Smooth muscle cell (in vitro differentiated cells): Measurements from ENCODE around the gene RNASE1. TPM values are rescaled to one million over a fixed set of nuclear protein-coding genes. Genes with fewer than 3 reads are reported as not detected.

Experiments used
- DNase-seq: peaks from one replicate; lab custom pipeline; 2025; ENCODE audit not compliant: unreplicated experiment; lab: John Stamatoyannopoulos, UW
- H2AFZ ChIP-seq: fragments of 200-600 bp; sonication (generic); 2 replicates; pipeline ENCODE4 v1.6.0; 2016; ENCODE audit warnings: antibody characterized with exemption, low read depth, mild to moderate bottlenecking
- H3F3A ChIP-seq: fragments of 200-600 bp; sonication (generic); 2 replicates; pipeline ENCODE4 v1.6.0; 2017; ENCODE audit warnings: antibody characterized with exemption, low read depth
- H3K27ac ChIP-seq: fragments of 200-600 bp; sonication (generic); 2 replicates; pipeline ENCODE4 v1.5.1; 2016; ENCODE audit warnings: low read depth, mild to moderate bottlenecking
- H3K27me3 ChIP-seq: fragments of 200-600 bp; sonication (generic); 2 replicates; pipeline ENCODE4 v1.6.1; 2016; ENCODE audit warnings: low read depth, mild to moderate bottlenecking
- H3K36me3 ChIP-seq: fragments of 200-600 bp; sonication (generic); 2 replicates; pipeline ENCODE4 v1.5.1; 2016; ENCODE audit warnings: low read depth
- H3K4me1 ChIP-seq: fragments of 200-600 bp; sonication (generic); 2 replicates; pipeline ENCODE4 v1.5.1; 2016; ENCODE audit warnings: low read depth
- H3K4me2 ChIP-seq: fragments of 200-600 bp; sonication (generic); 2 replicates; pipeline ENCODE4 v1.6.0; 2016; ENCODE audit warnings: mild to moderate bottlenecking
- H3K4me3 ChIP-seq: fragments of 200-600 bp; sonication (generic); 2 replicates; pipeline ENCODE4 v1.5.1; 2016; ENCODE audit warnings: mild to moderate bottlenecking
- H3K79me2 ChIP-seq: fragments of 200-600 bp; sonication (generic); 2 replicates; pipeline ENCODE4 v1.6.0; 2016; ENCODE audit warnings: low read depth, mild to moderate bottlenecking
- H3K9ac ChIP-seq: fragments of 200-600 bp; sonication (generic); 2 replicates; pipeline ENCODE4 v1.6.0; 2016; ENCODE audit warnings: low read depth
- H3K9me3 ChIP-seq: fragments of 200-600 bp; sonication (generic); replicated peaks from 2 replicates; pipeline ENCODE4 v1.5.1; 2016; ENCODE audit warnings: low read depth
- H4K20me1 ChIP-seq: fragments of 200-600 bp; sonication (generic); 2 replicates; pipeline ENCODE4 v1.6.0; 2016; ENCODE audit warnings: low read depth
- WGBS: methylation state at CpG from one replicate; pipeline ENCODE4 v1.1.7; 2016; ENCODE audit warnings: low lambda C conversion rate; 5-methylcytosine and 5-hydroxymethylcytosine counted together
- polyA plus RNA-seq: library from polyadenylated mRNA; unstranded; fragments of >200 nt; fragmentation: Nextera tagmentation; extraction: Ambion mirVana; gene quantifications from 2 replicates; pipeline ENCODE4 v1.2.1, GENCODE V29; 2016
- total RNA-seq: library from RNA; depleted of rRNA; stranded (reverse); fragments of >200 nt; gene quantifications from 2 replicates; pipeline ENCODE4 v1.2.3, GENCODE V29; 2014
- TF ChIP-seq, protein P1 (sequence below): fragments of 200-600 bp; sonication (generic); IDR thresholded peaks from 2 replicates; pipeline ENCODE4 v1.5.1; 2017; ENCODE audit warnings: borderline replicate concordance, mild to moderate bottlenecking, antibody characterized with exemption; ENCODE audit not compliant: insufficient read depth, poor library complexity, severe bottlenecking

RNASE1 gene
- total and polyA plus RNA-seq, 2 experiments from 2014 or later, result 4.0 to 6.9 TPM

- DNase-seq, result no peak
- 92% methylated on average over 1 of the region's 1 CpG for WGBS
- H3K9me3 ChIP-seq, result no peaks in the 10 kb centered on the region
- H4K20me1 ChIP-seq, result no peaks in the 10 kb centered on the region
- H3K27ac ChIP-seq, result no peak overlapping the region
- H3F3A ChIP-seq, result peaks cover 5% of the 10 kb centered on the region
- H3K4me2 ChIP-seq, result no peak overlapping the region
- H2AFZ ChIP-seq, result no peak overlapping the region
- no peaks in the 10 kb centered on the region for H3K27me3 ChIP-seq
- no peaks in the 10 kb centered on the region for H3K36me3 ChIP-seq
- H3K79me2 ChIP-seq, result no peaks in the 10 kb centered on the region
- H3K4me3 ChIP-seq, result no peak overlapping the region
- peaks cover 13% of the 10 kb centered on the region for H3K4me1 ChIP-seq
- TF ChIP-seq, protein P1, sequence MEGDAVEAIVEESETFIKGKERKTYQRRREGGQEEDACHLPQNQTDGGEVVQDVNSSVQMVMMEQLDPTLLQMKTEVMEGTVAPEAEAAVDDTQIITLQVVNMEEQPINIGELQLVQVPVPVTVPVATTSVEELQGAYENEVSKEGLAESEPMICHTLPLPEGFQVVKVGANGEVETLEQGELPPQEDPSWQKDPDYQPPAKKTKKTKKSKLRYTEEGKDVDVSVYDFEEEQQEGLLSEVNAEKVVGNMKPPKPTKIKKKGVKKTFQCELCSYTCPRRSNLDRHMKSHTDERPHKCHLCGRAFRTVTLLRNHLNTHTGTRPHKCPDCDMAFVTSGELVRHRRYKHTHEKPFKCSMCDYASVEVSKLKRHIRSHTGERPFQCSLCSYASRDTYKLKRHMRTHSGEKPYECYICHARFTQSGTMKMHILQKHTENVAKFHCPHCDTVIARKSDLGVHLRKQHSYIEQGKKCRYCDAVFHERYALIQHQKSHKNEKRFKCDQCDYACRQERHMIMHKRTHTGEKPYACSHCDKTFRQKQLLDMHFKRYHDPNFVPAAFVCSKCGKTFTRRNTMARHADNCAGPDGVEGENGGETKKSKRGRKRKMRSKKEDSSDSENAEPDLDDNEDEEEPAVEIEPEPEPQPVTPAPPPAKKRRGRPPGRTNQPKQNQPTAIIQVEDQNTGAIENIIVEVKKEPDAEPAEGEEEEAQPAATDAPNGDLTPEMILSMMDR, result no peak
- H3K9ac ChIP-seq, result no peak overlapping the region
These were observed 5.5 kb downstream of the RNASE1 start for GRCh38 chr14:20797164-20797563.

DNA sequence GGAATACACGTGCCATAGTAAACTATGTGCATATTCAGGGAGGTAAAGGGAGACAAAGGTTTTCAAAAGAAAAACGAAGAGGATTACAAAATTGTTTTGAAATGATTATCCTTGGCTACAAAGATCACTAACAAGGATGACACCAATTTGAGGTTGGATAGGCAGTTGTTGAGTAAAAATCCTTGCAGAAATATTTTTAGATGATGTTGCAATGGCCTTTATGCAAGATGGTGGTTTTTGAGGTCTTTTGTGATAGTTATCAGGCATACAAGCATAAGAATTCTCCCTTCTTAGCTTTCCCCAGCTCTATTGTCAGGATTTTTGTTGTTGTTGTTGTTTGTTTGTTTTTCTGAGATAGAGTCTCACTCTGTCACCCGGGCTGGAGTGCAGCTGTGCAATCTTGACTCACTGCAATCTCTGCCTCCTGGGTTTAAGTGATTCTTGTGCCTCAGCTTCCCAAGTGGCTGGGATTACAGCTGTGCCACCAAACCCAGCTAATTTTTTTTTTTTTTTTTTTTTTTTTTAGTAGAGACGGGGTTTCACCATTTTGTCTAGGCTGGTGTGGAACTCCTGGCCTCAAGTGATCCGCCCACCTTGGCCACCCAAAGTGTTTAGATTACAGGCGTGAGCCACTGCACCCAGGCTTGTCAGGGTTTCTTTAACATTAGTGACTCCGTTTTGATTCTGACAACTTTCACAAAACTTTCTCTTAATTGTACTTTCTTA lies 7.8 kb downstream of the RNASE1 start:
- H4K20me1 ChIP-seq, result no peaks in the 10 kb centered on the region
- H3K9ac ChIP-seq, result no peak overlapping the region
- TF ChIP-seq, protein P1, result no peak
- DNase-seq, result no peak
- no peak overlapping the region for H3K4me3 ChIP-seq
- 64% methylated on average over 6 of the region's 7 CpGs for WGBS
- no peaks in the 10 kb centered on the region for H3K36me3 ChIP-seq
- no peak overlapping the region for H3K4me2 ChIP-seq
- no peaks in the 10 kb centered on the region for H3K27me3 ChIP-seq
- no peaks in the 10 kb centered on the region for H3K79me2 ChIP-seq
- no peak overlapping the region for H2AFZ ChIP-seq
- no peaks in the 10 kb centered on the region for H3K9me3 ChIP-seq
- peaks cover 8% of the 10 kb centered on the region for H3K4me1 ChIP-seq
- H3F3A ChIP-seq, result no peaks in the 10 kb centered on the region
- H3K27ac ChIP-seq, result no peak overlapping the region

DNA sequence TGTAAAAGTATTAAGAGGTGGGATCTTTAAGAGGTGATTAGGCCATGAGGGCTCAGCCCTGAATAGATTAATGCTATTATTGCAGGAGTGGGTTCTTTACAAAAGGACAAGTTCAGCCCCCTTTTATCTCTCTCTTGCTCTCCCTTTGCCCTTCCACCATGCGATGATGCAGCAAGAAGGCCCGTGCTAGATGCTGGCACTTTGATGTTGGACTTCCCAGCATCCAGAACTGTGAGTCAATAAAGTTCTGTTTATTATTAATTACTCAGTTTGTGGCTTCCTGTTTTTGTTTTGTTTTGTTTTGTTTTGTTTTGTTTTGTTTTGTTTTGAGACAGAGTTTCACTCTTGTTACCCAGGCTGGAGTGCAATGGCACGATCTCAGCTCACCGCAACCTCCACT lies 10.1 kb downstream of the RNASE1 start:
- no peak overlapping the region for H3K27ac ChIP-seq
- H3K27me3 ChIP-seq, result no peaks in the 10 kb centered on the region
- H3K4me1 ChIP-seq, result no peaks in the 10 kb centered on the region
- H3F3A ChIP-seq, result no peaks in the 10 kb centered on the region
- no peaks in the 10 kb centered on the region for H3K79me2 ChIP-seq
- TF ChIP-seq, protein P1, result no peak
- 95% methylated on average over 4 of the region's 4 CpGs for WGBS
- no peaks in the 10 kb centered on the region for H3K36me3 ChIP-seq
- H2AFZ ChIP-seq, result no peak overlapping the region
- H3K9ac ChIP-seq, result no peak overlapping the region
- DNase-seq, result no peak
- H3K4me3 ChIP-seq, result no peak overlapping the region
- no peaks in the 10 kb centered on the region for H4K20me1 ChIP-seq
- no peaks in the 10 kb centered on the region for H3K9me3 ChIP-seq
- no peak overlapping the region for H3K4me2 ChIP-seq

DNA sequence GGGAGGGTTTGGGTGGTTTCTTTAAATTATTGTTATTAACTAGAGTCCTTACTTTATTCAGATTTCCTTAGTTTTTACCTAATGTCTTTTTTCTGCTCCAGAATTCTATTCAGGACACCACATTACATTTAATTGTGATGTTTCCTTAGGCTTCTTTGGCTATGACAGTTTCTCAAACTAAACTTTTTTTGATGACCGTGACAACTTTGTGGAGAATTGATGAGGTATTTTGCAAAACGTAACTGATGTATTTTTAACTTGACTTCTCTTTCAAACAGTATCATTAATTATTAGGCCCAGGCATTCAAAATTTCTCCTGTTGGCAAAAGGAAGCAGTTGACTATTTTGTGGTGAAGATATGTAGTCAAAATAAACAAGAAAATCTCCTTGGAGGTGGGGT lies 11.0 kb downstream of the RNASE1 start:
- no peaks in the 10 kb centered on the region for H3K27me3 ChIP-seq
- H3K27ac ChIP-seq, result no peak overlapping the region
- no peak overlapping the region for H3K9ac ChIP-seq
- H2AFZ ChIP-seq, result no peak overlapping the region
- WGBS, result 92% methylated on average over 2 of the region's 2 CpGs
- no peak overlapping the region for H3K4me2 ChIP-seq
- H3K79me2 ChIP-seq, result no peaks in the 10 kb centered on the region
- H3K4me3 ChIP-seq, result no peak overlapping the region
- H3K36me3 ChIP-seq, result no peaks in the 10 kb centered on the region
- DNase-seq, result no peak
- H3K9me3 ChIP-seq, result no peaks in the 10 kb centered on the region
- H4K20me1 ChIP-seq, result no peaks in the 10 kb centered on the region
- no peaks in the 10 kb centered on the region for H3F3A ChIP-seq
- TF ChIP-seq, protein P1, result no peak
- H3K4me1 ChIP-seq, result no peaks in the 10 kb centered on the region
